PFSK-1 (cell line): ENCODE results near the gene ZNF544.

Experiments used
- FOXP2 ChIP-seq: optimal IDR thresholded peaks from 2 replicates; pipeline ENCODE3; 2011; ENCODE audit warnings: borderline replicate concordance, control low read depth, inconsistent platforms; ENCODE audit not compliant: insufficient read depth; ENCODE audit errors: extremely low read length, extremely low read depth
- POLR2AphosphoS5 ChIP-seq: IDR thresholded peaks from 2 replicates; pipeline ENCODE4 v1.6.1; 2012; ENCODE audit warnings: low read depth, mild to moderate bottlenecking, control low read depth, low read length, moderate library complexity
- SIN3A ChIP-seq: IDR thresholded peaks from 2 replicates; pipeline ENCODE4 v1.6.1; 2012; ENCODE audit warnings: mild to moderate bottlenecking, low read length, moderate library complexity, borderline replicate concordance; ENCODE audit not compliant: insufficient read depth

GRCh38 chr19:58268344-58268743, 39.6 kb downstream of the ZNF544 start:
- TF ChIP-seq POLR2AphosphoS5 = no peak
- no peak for TF ChIP-seq FOXP2
- no peak for TF ChIP-seq SIN3A
